Right hindlimb (tissue), 1 donor: ENCODE results near the gene PLAAT1.

ENCODE experiments used
- DNase-seq: peaks from one replicate; pipeline ENCODE4 v3.0.0-alpha.2; 2018

Gene PLAAT1

GRCh38 chr3:193240850-193241706, at the start of gene PLAAT1:
PLAAT1 (plus strand) TSS chr3:193241222; CDS start chr3:193255651, 14,429 bp downstream.
- peak; percentile 89 for DNase-seq

- no peak for DNase-seq
Observed at GRCh38 chr3:193194371-193194770, 46.7 kb upstream of the PLAAT1 start.

GRCh38 chr3:193196746-193197145, 44.3 kb upstream of the PLAAT1 start:
- no peak for DNase-seq

GRCh38 chr3:193207290-193208273, 33.4 kb upstream of the PLAAT1 start:
- DNase-seq: no peak

- DNase-seq: no peak
Observed at GRCh38 chr3:193210618-193211017, 30.4 kb upstream of the PLAAT1 start.

GRCh38 chr3:193211173-193211572, 29.8 kb upstream of the PLAAT1 start:
- DNase-seq: no peak

GRCh38 chr3:193211984-193212383, 29.0 kb upstream of the PLAAT1 start:
- DNase-seq: no peak

GRCh38 chr3:193212844-193213243, 28.2 kb upstream of the PLAAT1 start:
- DNase-seq: no peak

GRCh38 chr3:193214445-193214844, 26.6 kb upstream of the PLAAT1 start:
- no peak for DNase-seq

- DNase-seq: no peak
Observed at GRCh38 chr3:193225302-193226125, 15.5 kb upstream of the PLAAT1 start.

- DNase-seq: no peak
Observed at GRCh38 chr3:193228206-193228605, 12.8 kb upstream of the PLAAT1 start.

GRCh38 chr3:193229851-193230420, 11.1 kb upstream of the PLAAT1 start:
- DNase-seq: no peak

GRCh38 chr3:193230610-193231009, 10.4 kb upstream of the PLAAT1 start:
- DNase-seq: no peak

GRCh38 chr3:193231201-193231600, 9.8 kb upstream of the PLAAT1 start:
- no peak for DNase-seq

- DNase-seq: no peak
Observed at GRCh38 chr3:193236599-193236998, 4.4 kb upstream of the PLAAT1 start.

- no peak for DNase-seq
Observed at GRCh38 chr3:193237030-193237429, 4.0 kb upstream of the PLAAT1 start.

GRCh38 chr3:193240436-193240849, 579 bp upstream of the PLAAT1 start:
- peak; percentile 80 for DNase-seq

- peak; percentile 28 for DNase-seq
Observed at GRCh38 chr3:193241716-193242115, 694 bp downstream of the PLAAT1 start.

- no peak for DNase-seq
Observed at GRCh38 chr3:193243571-193243970, 2.5 kb downstream of the PLAAT1 start.

- no peak for DNase-seq
Observed at GRCh38 chr3:193248848-193249468, 7.9 kb downstream of the PLAAT1 start.

- DNase-seq: no peak
Observed at GRCh38 chr3:193250492-193250891, 9.5 kb downstream of the PLAAT1 start.
